ENCODE results near the gene OXTR. TPM values are rescaled to one million over a fixed set of nuclear protein-coding genes. Genes with fewer than 3 reads are reported as not detected.

OXTR gene
- polyA plus RNA-seq, 1 donor from 2014 or later: 1.7 TPM

DNA sequence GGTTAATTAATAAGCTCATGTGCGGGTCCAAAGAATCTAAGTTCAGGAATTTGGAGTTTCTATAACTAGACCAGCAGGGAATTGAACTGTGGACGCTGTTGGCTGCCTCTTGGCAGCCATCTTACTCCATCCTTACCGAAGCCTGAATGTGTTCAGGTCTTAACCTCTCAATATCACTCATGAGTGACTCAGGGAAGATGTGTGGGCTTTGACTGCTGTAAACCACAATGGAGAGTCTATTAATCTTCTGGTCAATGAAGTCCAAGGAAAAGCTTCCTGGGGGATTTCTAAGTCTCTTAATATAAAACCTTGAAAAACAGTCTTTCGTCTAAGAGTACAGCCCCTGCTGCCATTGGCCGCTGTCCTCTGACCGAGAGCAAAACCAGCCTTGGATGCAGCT, 46.7 kb upstream of the OXTR start:
- no peak overlapping the region for H3K9ac ChIP-seq (ENCODE audit: low read length)
- H3K79me2 ChIP-seq (replicated peaks; ENCODE audit: insufficient read depth, low read length): no peaks in the 10 kb centered on the region
- no peaks in the 10 kb centered on the region for H3K9me2 ChIP-seq (ENCODE audit: insufficient read depth, low read length)
- H4K20me1 ChIP-seq (ENCODE audit: insufficient read depth): no peaks in the 10 kb centered on the region
- H3K4me2 ChIP-seq (ENCODE audit: low read length): no peak overlapping the region
- H3F3A ChIP-seq (ENCODE audit: insufficient read depth, low read length, poor library complexity, severe bottlenecking): no peaks in the 10 kb centered on the region
- no peaks in the 10 kb centered on the region for H3K36me3 ChIP-seq (ENCODE audit: insufficient read depth, low read length)
- no peak overlapping the region for H2AFZ ChIP-seq (ENCODE audit: low read depth, low read length)
- H3K9me3 ChIP-seq (ENCODE audit: low read length): peaks cover 5% of the 10 kb centered on the region
- no peaks in the 10 kb centered on the region for H3K27me3 ChIP-seq (ENCODE audit: insufficient read depth, low read depth, low read length)
- no peak overlapping the region for H3K27ac ChIP-seq (ENCODE audit: low read length)
- TF ChIP-seq EZH2 (IDR thresholded peaks at IDR 0.05; ENCODE audit: borderline replicate concordance, insufficient read depth, low read length, poor library complexity, severe bottlenecking) (no peak), TAF1 (IDR thresholded peaks at IDR 0.05; ENCODE audit: low read depth) (no peak), MXI1 (conservative IDR thresholded peaks at IDR 0.05; ENCODE audit: poor library complexity, severe bottlenecking) (no peak), RAD21 (conservative IDR thresholded peaks at IDR 0.05) (no peak), SMC3 (conservative IDR thresholded peaks at IDR 0.05; ENCODE audit: poor library complexity) (no peak), POLR2AphosphoS5 (IDR thresholded peaks at IDR 0.05) (no peak), EP300 (conservative IDR thresholded peaks at IDR 0.05; ENCODE audit: poor library complexity, severe bottlenecking) (no peak)
- TF ChIP-seq, protein P1, sequence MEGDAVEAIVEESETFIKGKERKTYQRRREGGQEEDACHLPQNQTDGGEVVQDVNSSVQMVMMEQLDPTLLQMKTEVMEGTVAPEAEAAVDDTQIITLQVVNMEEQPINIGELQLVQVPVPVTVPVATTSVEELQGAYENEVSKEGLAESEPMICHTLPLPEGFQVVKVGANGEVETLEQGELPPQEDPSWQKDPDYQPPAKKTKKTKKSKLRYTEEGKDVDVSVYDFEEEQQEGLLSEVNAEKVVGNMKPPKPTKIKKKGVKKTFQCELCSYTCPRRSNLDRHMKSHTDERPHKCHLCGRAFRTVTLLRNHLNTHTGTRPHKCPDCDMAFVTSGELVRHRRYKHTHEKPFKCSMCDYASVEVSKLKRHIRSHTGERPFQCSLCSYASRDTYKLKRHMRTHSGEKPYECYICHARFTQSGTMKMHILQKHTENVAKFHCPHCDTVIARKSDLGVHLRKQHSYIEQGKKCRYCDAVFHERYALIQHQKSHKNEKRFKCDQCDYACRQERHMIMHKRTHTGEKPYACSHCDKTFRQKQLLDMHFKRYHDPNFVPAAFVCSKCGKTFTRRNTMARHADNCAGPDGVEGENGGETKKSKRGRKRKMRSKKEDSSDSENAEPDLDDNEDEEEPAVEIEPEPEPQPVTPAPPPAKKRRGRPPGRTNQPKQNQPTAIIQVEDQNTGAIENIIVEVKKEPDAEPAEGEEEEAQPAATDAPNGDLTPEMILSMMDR (IDR thresholded peaks at IDR 0.05; ENCODE audit: poor library complexity, severe bottlenecking): no peak
- TF ChIP-seq, protein P2, sequence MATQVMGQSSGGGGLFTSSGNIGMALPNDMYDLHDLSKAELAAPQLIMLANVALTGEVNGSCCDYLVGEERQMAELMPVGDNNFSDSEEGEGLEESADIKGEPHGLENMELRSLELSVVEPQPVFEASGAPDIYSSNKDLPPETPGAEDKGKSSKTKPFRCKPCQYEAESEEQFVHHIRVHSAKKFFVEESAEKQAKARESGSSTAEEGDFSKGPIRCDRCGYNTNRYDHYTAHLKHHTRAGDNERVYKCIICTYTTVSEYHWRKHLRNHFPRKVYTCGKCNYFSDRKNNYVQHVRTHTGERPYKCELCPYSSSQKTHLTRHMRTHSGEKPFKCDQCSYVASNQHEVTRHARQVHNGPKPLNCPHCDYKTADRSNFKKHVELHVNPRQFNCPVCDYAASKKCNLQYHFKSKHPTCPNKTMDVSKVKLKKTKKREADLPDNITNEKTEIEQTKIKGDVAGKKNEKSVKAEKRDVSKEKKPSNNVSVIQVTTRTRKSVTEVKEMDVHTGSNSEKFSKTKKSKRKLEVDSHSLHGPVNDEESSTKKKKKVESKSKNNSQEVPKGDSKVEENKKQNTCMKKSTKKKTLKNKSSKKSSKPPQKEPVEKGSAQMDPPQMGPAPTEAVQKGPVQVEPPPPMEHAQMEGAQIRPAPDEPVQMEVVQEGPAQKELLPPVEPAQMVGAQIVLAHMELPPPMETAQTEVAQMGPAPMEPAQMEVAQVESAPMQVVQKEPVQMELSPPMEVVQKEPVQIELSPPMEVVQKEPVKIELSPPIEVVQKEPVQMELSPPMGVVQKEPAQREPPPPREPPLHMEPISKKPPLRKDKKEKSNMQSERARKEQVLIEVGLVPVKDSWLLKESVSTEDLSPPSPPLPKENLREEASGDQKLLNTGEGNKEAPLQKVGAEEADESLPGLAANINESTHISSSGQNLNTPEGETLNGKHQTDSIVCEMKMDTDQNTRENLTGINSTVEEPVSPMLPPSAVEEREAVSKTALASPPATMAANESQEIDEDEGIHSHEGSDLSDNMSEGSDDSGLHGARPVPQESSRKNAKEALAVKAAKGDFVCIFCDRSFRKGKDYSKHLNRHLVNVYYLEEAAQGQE (IDR thresholded peaks at IDR 0.05; ENCODE audit: borderline replicate concordance): no peak
- H3K4me3 ChIP-seq (ENCODE audit: low read length): no peak overlapping the region

DNA sequence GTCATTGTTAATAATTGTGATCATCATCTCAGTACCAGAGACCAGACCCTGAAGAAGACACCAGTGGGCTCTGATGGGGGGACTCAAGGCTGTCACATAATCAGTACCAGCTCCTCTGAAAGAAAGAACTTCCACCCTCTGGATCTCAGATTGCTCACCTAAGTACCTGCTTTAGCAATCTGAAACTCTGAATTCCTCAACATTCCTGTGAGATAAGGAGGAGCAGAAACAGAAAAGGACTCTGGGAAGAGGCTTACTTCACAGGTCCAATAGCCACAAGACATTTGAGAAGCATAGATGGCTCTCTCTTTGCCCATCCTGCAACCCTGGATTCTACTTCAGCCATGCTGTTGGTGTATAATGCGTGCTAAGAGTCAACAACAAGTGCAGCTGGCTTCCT, 44.0 kb upstream of the OXTR start:
- H3K36me3 ChIP-seq (ENCODE audit: insufficient read depth, low read length): no peaks in the 10 kb centered on the region
- H4K20me1 ChIP-seq (ENCODE audit: insufficient read depth): no peaks in the 10 kb centered on the region
- H3K9ac ChIP-seq (ENCODE audit: low read length): no peak overlapping the region
- H3K4me3 ChIP-seq (ENCODE audit: low read length): no peak overlapping the region
- no peaks in the 10 kb centered on the region for H3F3A ChIP-seq (ENCODE audit: insufficient read depth, low read length, poor library complexity, severe bottlenecking)
- H3K27ac ChIP-seq (ENCODE audit: low read length): no peak overlapping the region
- H2AFZ ChIP-seq (ENCODE audit: low read depth, low read length): no peak overlapping the region
- H3K79me2 ChIP-seq (replicated peaks; ENCODE audit: insufficient read depth, low read length): no peaks in the 10 kb centered on the region
- H3K9me2 ChIP-seq (ENCODE audit: insufficient read depth, low read length): no peaks in the 10 kb centered on the region
- TF ChIP-seq SMC3 (conservative IDR thresholded peaks at IDR 0.05; ENCODE audit: poor library complexity): no peak
- TF ChIP-seq, protein P1 (IDR thresholded peaks at IDR 0.05; ENCODE audit: poor library complexity, severe bottlenecking): no peak
- TF ChIP-seq TAF1 (IDR thresholded peaks at IDR 0.05; ENCODE audit: low read depth): no peak
- no peak for TF ChIP-seq EZH2 (IDR thresholded peaks at IDR 0.05; ENCODE audit: borderline replicate concordance, insufficient read depth, low read length, poor library complexity, severe bottlenecking)
- no peak for TF ChIP-seq MXI1 (conservative IDR thresholded peaks at IDR 0.05; ENCODE audit: poor library complexity, severe bottlenecking)
- TF ChIP-seq POLR2AphosphoS5 (IDR thresholded peaks at IDR 0.05): no peak
- TF ChIP-seq EP300 (conservative IDR thresholded peaks at IDR 0.05; ENCODE audit: poor library complexity, severe bottlenecking): no peak
- TF ChIP-seq, protein P2 (IDR thresholded peaks at IDR 0.05; ENCODE audit: borderline replicate concordance): no peak
- TF ChIP-seq RAD21 (conservative IDR thresholded peaks at IDR 0.05): no peak
- H3K27me3 ChIP-seq (ENCODE audit: insufficient read depth, low read depth, low read length): no peaks in the 10 kb centered on the region
- H3K9me3 ChIP-seq (ENCODE audit: low read length): peaks cover 4% of the 10 kb centered on the region
- no peak overlapping the region for H3K4me2 ChIP-seq (ENCODE audit: low read length)
